HepG2 (cell line): ENCODE results near the gene SPAG5. TPM values are rescaled to one million over a fixed set of nuclear protein-coding genes. Genes with fewer than 3 reads are reported as not detected.
A peak's percentile ranks its signal among the peaks of the same experiment; 100 is the strongest.

Experiments
- ASH2L ChIP-seq: fragments of 300-600, 200-600 bp; sonication (generic); IDR thresholded peaks from 2 replicates; pipeline ENCODE4 v1.7.0; 2017; ENCODE audit warnings: low read depth, mild to moderate bottlenecking, moderate library complexity, mixed read lengths, low read length; ENCODE audit not compliant: insufficient read length
- CBFB ChIP-seq: sonication (generic); formaldehyde crosslinking; IDR thresholded peaks from 2 replicates; pipeline ENCODE4 v1.4.0; 2020; ENCODE audit warnings: missing genetic modification reagents
- CBX2 ChIP-seq, 2 experiments: fragments of 200-600 bp in 1 of 2; sonication (generic); formaldehyde crosslinking in 1 of 2; IDR thresholded peaks; 2 replicates each; pipeline versions ENCODE4 v1.7.0 to v1.8.1; 2018 to 2022; ENCODE audit warnings: low read depth in 2 of 2, low read length in 1 of 2, mild to moderate bottlenecking in 1 of 2, missing genetic modification reagents in 1 of 2
- E2F1 ChIP-seq: sonication (generic); formaldehyde crosslinking; IDR thresholded peaks from 2 replicates; pipeline ENCODE4 v1.5.0; 2020; ENCODE audit warnings: missing genetic modification reagents
- KDM2A ChIP-seq: sonication (generic); formaldehyde crosslinking; IDR thresholded peaks from 2 replicates; pipeline ENCODE4 v1.4.0; 2020; ENCODE audit warnings: low read depth, missing genetic modification reagents, borderline replicate concordance
- KDM5A ChIP-seq: fragments of 200-600 bp; sonication (generic); IDR thresholded peaks from 2 replicates; pipeline ENCODE4 v1.7.0; 2018; ENCODE audit warnings: antibody characterized with exemption, mild to moderate bottlenecking, low read length, borderline replicate concordance
- MAX ChIP-seq: IDR thresholded peaks from 2 replicates; pipeline ENCODE4 v1.6.1; 2012; ENCODE audit warnings: inconsistent platforms
- MTF1 ChIP-seq: sonication (generic); formaldehyde crosslinking; IDR thresholded peaks from 2 replicates; pipeline ENCODE4 v1.5.0; 2020; ENCODE audit warnings: missing genetic modification reagents
- RCOR2 ChIP-seq: IDR thresholded peaks from 2 replicates; pipeline ENCODE4 v1.6.1; 2016; ENCODE audit warnings: missing biosample characterization, missing genetic modification reagents
- SOX13 ChIP-seq, 3 experiments: fragments of 450-650 bp in 1 of 3; sonication (generic) in 1 of 3; formaldehyde crosslinking in 1 of 3; IDR thresholded peaks in 2 of 3; conservative IDR thresholded peaks in 1 of 3; 2 replicates each; pipeline versions ENCODE4 v1.5.0 to v1.6.1; 2016 to 2020; ENCODE audit warnings: antibody characterized with exemption in 1 of 3, mild to moderate bottlenecking in 1 of 3, missing compliant biosample characterization in 1 of 3, missing genetic modification reagents in 1 of 3, moderate library complexity in 1 of 3
- TFDP1 ChIP-seq: IDR thresholded peaks from 2 replicates; pipeline ENCODE4 v1.6.1; 2016; ENCODE audit warnings: missing compliant biosample characterization, missing genetic modification reagents, borderline replicate concordance
- ZMYM2 ChIP-seq: sonication (generic); formaldehyde crosslinking; IDR thresholded peaks from 2 replicates; pipeline ENCODE4 v1.8.0; 2022; ENCODE audit warnings: mild to moderate bottlenecking, missing genetic modification reagents
- ZNF569 ChIP-seq: sonication (generic); formaldehyde crosslinking; IDR thresholded peaks from 2 replicates; pipeline ENCODE4 v1.5.0; 2020; ENCODE audit warnings: mild to moderate bottlenecking, missing genetic modification reagents, moderate library complexity, borderline replicate concordance
- ZNF788 ChIP-seq: sonication (generic); formaldehyde crosslinking; IDR thresholded peaks from 2 replicates; pipeline ENCODE4 v1.5.0; 2020; ENCODE audit warnings: mild to moderate bottlenecking, missing genetic modification reagents, borderline replicate concordance
- polyA plus RNA-seq, 8 experiments: library from polyadenylated mRNA; depleted of rRNA in 3 of 8; stranded (reverse) in 7 of 8; unstranded in 1 of 8; fragments of >200 nt; fragmentation: Illumina TruSeq in 4 of 8; extraction: Trizol in 4 of 8; gene quantifications; 2 replicates each; pipeline versions ENCODE4 v1.2.1 to v1.2.3, GENCODE V29; 2011 to 2016; ENCODE audit warnings: low read depth in 4 of 8, missing spikeins in 1 of 8, mixed read lengths in 1 of 8; ENCODE audit not compliant: insufficient read depth in 1 of 8
- total RNA-seq, 5 experiments: library from RNA; depleted of rRNA; stranded (reverse); fragments of >200 nt; fragmentation: Illumina TruSeq; extraction: Trizol; gene quantifications; 2 replicates each; pipeline ENCODE4 v1.2.3, GENCODE V29; 2016; ENCODE audit warnings: low read depth in 1 of 5
- TF ChIP-seq, protein P1 (sequence below): sonication (generic); formaldehyde crosslinking; IDR thresholded peaks from 2 replicates; pipeline ENCODE4 v1.4.0; 2020; ENCODE audit warnings: missing genetic modification reagents
- TF ChIP-seq, protein P2 (sequence below): sonication (generic); formaldehyde crosslinking; IDR thresholded peaks from 2 replicates; pipeline ENCODE4 v1.9.0; 2021; ENCODE audit warnings: missing genetic modification reagents, borderline replicate concordance
- TF ChIP-seq, protein P3 (sequence below): sonication (generic); formaldehyde crosslinking; IDR thresholded peaks from 2 replicates; pipeline ENCODE4 v1.9.0; 2021; ENCODE audit warnings: missing genetic modification reagents, mild to moderate bottlenecking, borderline replicate concordance
- TF ChIP-seq, protein P4 (sequence below): sonication (generic); formaldehyde crosslinking; conservative IDR thresholded peaks from 2 replicates; pipeline ENCODE4 v1.5.0; 2020; ENCODE audit warnings: missing genetic modification reagents

SPAG5 gene
- total and polyA plus RNA-seq, 2 of the 13 experiments (the other 11 are each of a cell fraction or from before 2014, with no cell fraction given), result 41.4 to 98.0 TPM

DNA sequence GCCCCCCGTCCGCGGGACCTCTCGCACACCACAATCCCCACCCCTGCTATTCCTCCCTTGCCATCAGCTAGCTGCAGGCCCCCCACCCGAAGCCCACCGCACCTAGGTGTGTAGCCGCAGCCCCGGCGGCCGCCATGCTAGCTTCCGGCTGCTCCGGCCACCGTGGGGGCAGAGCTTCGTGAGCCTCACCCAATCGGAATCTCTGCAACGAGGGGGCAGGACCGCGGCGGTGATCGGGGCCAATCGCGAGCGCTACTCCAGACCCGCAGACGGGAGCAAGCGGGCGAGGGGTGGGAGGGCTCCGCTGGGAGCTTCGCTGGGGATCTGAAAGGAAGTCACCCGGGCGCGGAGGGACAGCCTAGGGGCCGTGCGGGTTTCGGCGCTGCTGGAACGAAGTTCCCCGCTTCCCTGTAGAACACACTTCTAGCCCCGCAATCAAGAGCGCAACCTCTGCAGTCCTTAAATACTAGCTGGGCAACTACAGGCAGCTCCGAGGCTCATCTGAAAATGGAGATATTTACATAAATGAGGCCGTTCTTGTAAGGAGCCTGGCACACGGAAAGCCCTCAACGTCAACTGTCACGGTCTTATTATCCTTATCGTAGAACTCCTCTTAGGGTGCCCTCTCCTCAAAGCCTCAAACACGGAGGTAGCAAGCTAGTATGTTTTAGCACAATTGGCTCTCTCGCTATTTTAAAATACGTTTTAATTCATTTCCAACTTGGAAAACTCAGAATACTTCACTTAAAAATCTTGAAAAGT lies 27.3 kb downstream of the SPAG5 start, which contains the start of gene PIGS (continued):
- TF ChIP-seq MTF1 (CRISPR knock-in tag) (no peak), E2F1 (CRISPR knock-in tag) (0 out of 2 replicates have a peak, but pooled peaks have one; percentile 17), ZMYM2 (no peak), KDM5A (peak; percentile 58; the same call in 1 of the 2 replicates), MAX (no peak), ASH2L (peak; percentile 66), SOX13 (IDR thresholded peaks at IDR 0.05) (no peak), SOX13 (CRISPR knock-in tag; conservative IDR thresholded peaks at IDR 0.05 in 1 of 2, IDR thresholded peaks at IDR 0.05 in 1 of 2) (no peak), ZNF788 (0 out of 2 replicates have a peak, but pooled peaks have one; percentile 27), ZNF569 (CRISPR knock-in tag) (no peak), RCOR2 (CRISPR knock-in tag) (no peak), CBX2 (IDR thresholded peaks at IDR 0.05; ENCODE audit: low read depth, low read length) (no peak), CBX2 (CRISPR knock-in tag; IDR thresholded peaks at IDR 0.05; ENCODE audit: low read depth) (no peak), KDM2A (CRISPR knock-in tag) (peak; percentile 52; the same call in 1 of the 2 replicates), TFDP1 (CRISPR knock-in tag) (peak; percentile 17; the same call in 1 of the 2 replicates), CBFB (0 out of 2 replicates have a peak, but pooled peaks have one; percentile 15)
- TF ChIP-seq, protein P1, sequence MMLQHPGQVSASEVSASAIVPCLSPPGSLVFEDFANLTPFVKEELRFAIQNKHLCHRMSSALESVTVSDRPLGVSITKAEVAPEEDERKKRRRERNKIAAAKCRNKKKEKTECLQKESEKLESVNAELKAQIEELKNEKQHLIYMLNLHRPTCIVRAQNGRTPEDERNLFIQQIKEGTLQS (CRISPR knock-in tag), result no peak
- TF ChIP-seq, protein P2, sequence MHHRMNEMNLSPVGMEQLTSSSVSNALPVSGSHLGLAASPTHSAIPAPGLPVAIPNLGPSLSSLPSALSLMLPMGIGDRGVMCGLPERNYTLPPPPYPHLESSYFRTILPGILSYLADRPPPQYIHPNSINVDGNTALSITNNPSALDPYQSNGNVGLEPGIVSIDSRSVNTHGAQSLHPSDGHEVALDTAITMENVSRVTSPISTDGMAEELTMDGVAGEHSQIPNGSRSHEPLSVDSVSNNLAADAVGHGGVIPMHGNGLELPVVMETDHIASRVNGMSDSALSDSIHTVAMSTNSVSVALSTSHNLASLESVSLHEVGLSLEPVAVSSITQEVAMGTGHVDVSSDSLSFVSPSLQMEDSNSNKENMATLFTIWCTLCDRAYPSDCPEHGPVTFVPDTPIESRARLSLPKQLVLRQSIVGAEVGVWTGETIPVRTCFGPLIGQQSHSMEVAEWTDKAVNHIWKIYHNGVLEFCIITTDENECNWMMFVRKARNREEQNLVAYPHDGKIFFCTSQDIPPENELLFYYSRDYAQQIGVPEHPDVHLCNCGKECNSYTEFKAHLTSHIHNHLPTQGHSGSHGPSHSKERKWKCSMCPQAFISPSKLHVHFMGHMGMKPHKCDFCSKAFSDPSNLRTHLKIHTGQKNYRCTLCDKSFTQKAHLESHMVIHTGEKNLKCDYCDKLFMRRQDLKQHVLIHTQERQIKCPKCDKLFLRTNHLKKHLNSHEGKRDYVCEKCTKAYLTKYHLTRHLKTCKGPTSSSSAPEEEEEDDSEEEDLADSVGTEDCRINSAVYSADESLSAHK, result no peak
- TF ChIP-seq, protein P3, sequence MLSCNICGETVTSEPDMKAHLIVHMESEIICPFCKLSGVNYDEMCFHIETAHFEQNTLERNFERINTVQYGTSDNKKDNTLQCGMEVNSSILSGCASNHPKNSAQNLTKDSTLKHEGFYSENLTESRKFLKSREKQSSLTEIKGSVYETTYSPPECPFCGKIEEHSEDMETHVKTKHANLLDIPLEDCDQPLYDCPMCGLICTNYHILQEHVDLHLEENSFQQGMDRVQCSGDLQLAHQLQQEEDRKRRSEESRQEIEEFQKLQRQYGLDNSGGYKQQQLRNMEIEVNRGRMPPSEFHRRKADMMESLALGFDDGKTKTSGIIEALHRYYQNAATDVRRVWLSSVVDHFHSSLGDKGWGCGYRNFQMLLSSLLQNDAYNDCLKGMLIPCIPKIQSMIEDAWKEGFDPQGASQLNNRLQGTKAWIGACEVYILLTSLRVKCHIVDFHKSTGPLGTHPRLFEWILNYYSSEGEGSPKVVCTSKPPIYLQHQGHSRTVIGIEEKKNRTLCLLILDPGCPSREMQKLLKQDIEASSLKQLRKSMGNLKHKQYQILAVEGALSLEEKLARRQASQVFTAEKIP (CRISPR knock-in tag), result no peak
- TF ChIP-seq, protein P4, sequence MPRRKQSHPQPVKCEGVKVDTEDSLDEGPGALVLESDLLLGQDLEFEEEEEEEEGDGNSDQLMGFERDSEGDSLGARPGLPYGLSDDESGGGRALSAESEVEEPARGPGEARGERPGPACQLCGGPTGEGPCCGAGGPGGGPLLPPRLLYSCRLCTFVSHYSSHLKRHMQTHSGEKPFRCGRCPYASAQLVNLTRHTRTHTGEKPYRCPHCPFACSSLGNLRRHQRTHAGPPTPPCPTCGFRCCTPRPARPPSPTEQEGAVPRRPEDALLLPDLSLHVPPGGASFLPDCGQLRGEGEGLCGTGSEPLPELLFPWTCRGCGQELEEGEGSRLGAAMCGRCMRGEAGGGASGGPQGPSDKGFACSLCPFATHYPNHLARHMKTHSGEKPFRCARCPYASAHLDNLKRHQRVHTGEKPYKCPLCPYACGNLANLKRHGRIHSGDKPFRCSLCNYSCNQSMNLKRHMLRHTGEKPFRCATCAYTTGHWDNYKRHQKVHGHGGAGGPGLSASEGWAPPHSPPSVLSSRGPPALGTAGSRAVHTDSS (CRISPR knock-in tag), result no peak
